CD4-positive, alpha-beta T cell (primary cell): ENCODE results near the gene PIK3R1. TPM values are rescaled to one million over a fixed set of nuclear protein-coding genes. Genes with fewer than 3 reads are reported as not detected.

ENCODE experiments used
- ATAC-seq: fragments of 200-7000 bp; cut with Tn5 transposase; one replicate; pipeline ENCODE4 v1.10.0; 2022; ENCODE audit warnings: mild to moderate bottlenecking; ENCODE audit not compliant: poor library complexity
- CTCF ChIA-PET: fragments of 350-600 bp; sonication (Branson Sonifier 250); formaldehyde crosslinking; loops from one replicate; lab custom pipeline; 2021; ENCODE audit warnings: antibody characterized with exemption, inconsistent platforms; lab: Charles Lee
- POLR2A ChIA-PET: fragments of 350-600 bp; sonication (Branson Sonifier 250); formaldehyde crosslinking; loops from one replicate; lab custom pipeline; 2021; ENCODE audit warnings: antibody characterized with exemption, inconsistent platforms; lab: Charles Lee
- DNase-seq, 14 experiments: peaks; one replicate each; pipeline ENCODE4 v3.0.0-alpha.2; 2013 to 2020; ENCODE audit warnings: mixed read lengths in 2 of 14
- H3K27ac ChIP-seq, 2 donors: one replicate each; pipeline versions ENCODE4 v1.5.1 to v1.7.0; 2013; ENCODE audit warnings: low read length in 2 of 2, low read depth in 1 of 2, mild to moderate bottlenecking in 1 of 2
- H3K27me3 ChIP-seq, 2 experiments: 1 replicate in 1 of 2; 2 replicates in 1 of 2; pipeline versions ENCODE4 v1.6.1 to v1.7.0; 2013; ENCODE audit warnings: low read length in 2 of 2, control low read depth in 1 of 2, mild to moderate bottlenecking in 1 of 2, moderate library complexity in 1 of 2; ENCODE audit not compliant: insufficient read depth in 2 of 2, control insufficient read depth in 1 of 2
- H3K36me3 ChIP-seq: one replicate; pipeline ENCODE4 v1.6.1; 2013; ENCODE audit warnings: low read length, control low read depth; ENCODE audit not compliant: insufficient read depth
- H3K4me1 ChIP-seq: one replicate; pipeline ENCODE4 v1.6.1; 2013; ENCODE audit warnings: low read length, control low read depth; ENCODE audit not compliant: insufficient read depth
- H3K4me3 ChIP-seq: one replicate; pipeline ENCODE4 v1.5.1; 2013; ENCODE audit warnings: mild to moderate bottlenecking, low read length, moderate library complexity
- H3K9me3 ChIP-seq, 2 experiments: 1 replicate in 1 of 2; 2 replicates in 1 of 2; pipeline versions ENCODE4 v1.6.1 to v1.7.0; 2013; ENCODE audit warnings: low read length in 2 of 2, mild to moderate bottlenecking in 2 of 2, control low read depth in 1 of 2, moderate library complexity in 1 of 2; ENCODE audit not compliant: control insufficient read depth in 1 of 2, insufficient read depth in 1 of 2
- H3K27ac Mint-ChIP-seq: one replicate; pipeline ENCODE4 v1.8.0; 2020; ENCODE audit warnings: mixed read lengths
- H3K27me3 Mint-ChIP-seq: one replicate; pipeline ENCODE4 v1.8.0; 2021; ENCODE audit warnings: mixed read lengths
- H3K36me3 Mint-ChIP-seq: one replicate; pipeline ENCODE4 v1.8.0; 2021; ENCODE audit warnings: low read depth, mixed read lengths
- H3K4me1 Mint-ChIP-seq: one replicate; pipeline ENCODE4 v1.8.0; 2021; ENCODE audit warnings: low read depth, mixed read lengths
- H3K4me3 Mint-ChIP-seq: one replicate; pipeline ENCODE4 v1.8.0; 2020; ENCODE audit warnings: mild to moderate bottlenecking, mixed read lengths
- H3K9me3 Mint-ChIP-seq: one replicate; pipeline ENCODE4 v1.8.0; 2020; ENCODE audit warnings: mixed read lengths
- CTCF ChIP-seq: fragments of 200-600 bp; IDR thresholded peaks from one replicate; pipeline ENCODE4 v1.8.0; 2022; ENCODE audit warnings: antibody characterized with exemption, mild to moderate bottlenecking
- intact Hi-C, 2 experiments: fragments of 100-400 bp; cut with DNase I in 1 of 2; cut with micrococcal nuclease in 1 of 2; formaldehyde crosslinking; loops; one replicate each; pipeline versions ENCODE4 v1.15.1 to v1.9.0; 2023 to 2025; cut with DNase I, micrococcal nuclease
- total RNA-seq, 174 experiments: library from RNA in 2 of 174; stranded (reverse) in 2 of 174; gene quantifications; one replicate each; pipeline ENCODE4 v1.2.3 and lab custom pipeline; 2021 to 2026

PIK3R1 gene
- total RNA-seq, 2 experiments from 2014 or later: 455 to 459 TPM

- H3K27ac Mint-ChIP-seq: peak overlapping the region; percentile 69
- peaks cover 56% of the 10 kb centered on the region for H3K4me1 ChIP-seq
- no peak for ATAC-seq
Measured at GRCh38 chr5:68269820-68270219, 54.3 kb downstream of the PIK3R1 start.

GRCh38 chr5:68270399-68270975, 54.9 kb downstream of the PIK3R1 start:
- Histone ChIP-seq H3K4me1 (peaks cover 53% of the 10 kb centered on the region), H3K4me3 (no peak overlapping the region), H3K36me3 (peaks cover 20% of the 10 kb centered on the region), H3K9me3 (no peaks in the 10 kb centered on the region), H3K27ac (no peak overlapping the region), H3K27me3 (no peaks in the 10 kb centered on the region)
- intact Hi-C loops: loop anchor here (5.0 to 10.0 kb wide), 5 partner anchors 56 to 1963 kb away; partner anchors contain the start of gene PIK3R1 (in 1 of the 2)
- ATAC-seq: no peak
- TF ChIP-seq CTCF: no peak
- no peak for DNase-seq
- peak overlapping the region; percentile 54 for H3K4me3 Mint-ChIP-seq
- H3K4me1 Mint-ChIP-seq: peaks cover 98% of the 10 kb centered on the region
- H3K9me3 Mint-ChIP-seq: no peaks in the 10 kb centered on the region
- H3K36me3 Mint-ChIP-seq: peaks cover 23% of the 10 kb centered on the region
- peak overlapping the region; percentile 69 for H3K27ac Mint-ChIP-seq
- no peaks in the 10 kb centered on the region for H3K27me3 Mint-ChIP-seq
- ChIA-PET CTCF (interaction anchor here (0.9 to 3.4 kb wide), 6 partner anchors 14 to 47 kb away, joined by 3 to 13 read pairs (median 4); no protein-coding TSS in a partner anchor), POLR2A (interaction anchor here (0.6 to 4.6 kb wide), 12 partner anchors 9 to 1056 kb away, joined by 3 to 32 read pairs (median 4); partner anchors contain the start of gene PIK3R1)

More at GRCh38 chr5:68269820-68270219, 54.3 kb downstream of the PIK3R1 start:
- Mint-ChIP-seq H3K9me3 (no peaks in the 10 kb centered on the region), H3K36me3 (peaks cover 16% of the 10 kb centered on the region), H3K27me3 (no peaks in the 10 kb centered on the region), H3K4me1 (peaks cover 98% of the 10 kb centered on the region), H3K4me3 (peak overlapping the region; percentile 47)
- DNase-seq: no peak
- Histone ChIP-seq H3K9me3 (no peaks in the 10 kb centered on the region), H3K27ac (no peak overlapping the region), H3K27me3 (no peaks in the 10 kb centered on the region), H3K36me3 (peaks cover 20% of the 10 kb centered on the region), H3K4me3 (no peak overlapping the region)
- ChIA-PET CTCF (interaction anchor here (0.9 to 3.6 kb wide), 4 partner anchors 15 to 31 kb away, joined by 3 to 14 read pairs (median 4); no protein-coding TSS in a partner anchor), POLR2A (interaction anchor here (0.6 to 4.6 kb wide), 11 partner anchors 9 to 1087 kb away, joined by 3 to 32 read pairs (median 4); partner anchors contain the start of gene PIK3R1)
- intact Hi-C loops: loop anchor here (5.0 to 10.0 kb wide), 5 partner anchors 55 to 1963 kb away; partner anchors contain the start of gene PIK3R1 (in 1 of the 2)
- TF ChIP-seq CTCF: no peak

- ChIA-PET POLR2A (interaction anchor here (0.6 to 4.6 kb wide), 7 partner anchors 9 to 1056 kb away, joined by 3 to 32 read pairs (median 4); partner anchors contain the start of gene PIK3R1), CTCF (interaction anchor here (0.9 to 3.4 kb wide), 6 partner anchors 9 to 48 kb away, joined by 3 to 13 read pairs (median 7); no protein-coding TSS in a partner anchor)
- intact Hi-C loops: loop anchor here (5.0 to 10.0 kb wide), 5 partner anchors 56 to 1964 kb away; partner anchors contain the start of gene PIK3R1 (in 1 of the 2)
- H3K27me3 ChIP-seq: no peaks in the 10 kb centered on the region
- Mint-ChIP-seq H3K4me1 (peaks cover 98% of the 10 kb centered on the region), H3K27ac (peak overlapping the region; percentile 69), H3K36me3 (peaks cover 29% of the 10 kb centered on the region), H3K4me3 (no peak overlapping the region), H3K9me3 (no peaks in the 10 kb centered on the region), H3K27me3 (no peaks in the 10 kb centered on the region)
- ATAC-seq (no peak), DNase-seq (no peak)
- no peaks in the 10 kb centered on the region for H3K9me3 ChIP-seq
- peaks cover 23% of the 10 kb centered on the region for H3K36me3 ChIP-seq
- no peak overlapping the region for H3K27ac ChIP-seq
- H3K4me3 ChIP-seq: no peak overlapping the region
- H3K4me1 ChIP-seq: peaks cover 49% of the 10 kb centered on the region
- no peak for TF ChIP-seq CTCF
Measured at GRCh38 chr5:68271124-68271523, 55.6 kb downstream of the PIK3R1 start.
